Testis (tissue), 3 donors: Measurements from ENCODE around the gene CCL2. TPM values are rescaled to one million over a fixed set of nuclear protein-coding genes. Genes with fewer than 3 reads are reported as not detected.

Source experiments
- DNase-seq: peaks from one replicate; pipeline ENCODE4 v3.0.0-alpha.2; 2019
- H3K27ac ChIP-seq, 2 donors: fragments of 200-600 bp; sonication (generic); one replicate each; pipeline ENCODE4 v1.5.1; 2019
- H3K27me3 ChIP-seq: fragments of 200-600 bp; sonication (generic); one replicate; pipeline ENCODE4 v1.5.1; 2019
- H3K36me3 ChIP-seq: fragments of 200-600 bp; sonication (generic); one replicate; pipeline ENCODE4 v1.5.1; 2017; ENCODE audit warnings: low read depth; ENCODE audit errors: missing control alignments
- H3K4me1 ChIP-seq: fragments of 200-600 bp; sonication (generic); one replicate; pipeline ENCODE4 v1.5.1; 2019
- H3K4me3 ChIP-seq, 2 donors: fragments of 200-600 bp; sonication (generic); one replicate each; pipeline ENCODE4 v1.5.1; 2017 to 2019
- H3K9me3 ChIP-seq: fragments of 200-600 bp; sonication (generic); one replicate; pipeline ENCODE4 v1.5.1; 2017
- POLR2A ChIP-seq: fragments of 450-650 bp; IDR thresholded peaks from one replicate; pipeline ENCODE4 v1.6.1; 2017; ENCODE audit warnings: antibody characterized with exemption, mild to moderate bottlenecking, moderate library complexity
- WGBS, 2 donors: methylation state at CpG; one replicate each; pipeline ENCODE4 v1.1.5; 2018; 5-methylcytosine and 5-hydroxymethylcytosine counted together
- intact Hi-C: fragments of 100-400 bp; cut with DNase I; formaldehyde crosslinking; loops from one replicate; pipeline ENCODE4 v1.15.1; 2023; ENCODE audit warnings: low total_unique reads
- polyA plus RNA-seq: library from polyadenylated mRNA; stranded (reverse); fragments of 350-450 nt; fragmentation: Illumina TruSeq; extraction: RNeasy Lipid Tissue Mini Kit (QIAGEN cat#74804); gene quantifications from one replicate; pipeline ENCODE4 v1.2.3, GENCODE V29; 2014; ENCODE audit warnings: low read depth, low replicate concordance; ENCODE audit not compliant: insufficient read depth
- total RNA-seq, 2 donors: library from RNA; depleted of rRNA; stranded (reverse); fragments of >200 nt; gene quantifications; one replicate each; pipeline ENCODE4 v1.2.3, GENCODE V29; 2016
- TF ChIP-seq, protein P1 (sequence below), 3 experiments: fragments of 450-650 bp in 2 of 3; fragments of 200-600 bp in 1 of 3; sonication (generic) in 1 of 3; IDR thresholded peaks; one replicate each; pipeline ENCODE4 v1.5.1; 2016 to 2019; ENCODE audit warnings: antibody characterized with exemption in 3 of 3, mild to moderate bottlenecking in 2 of 3, moderate library complexity in 1 of 3

CCL2 gene
- total and polyA plus RNA-seq, 3 donors from 2014 or later, result 1.0 to 35.8 (median 4.4) TPM

DNA sequence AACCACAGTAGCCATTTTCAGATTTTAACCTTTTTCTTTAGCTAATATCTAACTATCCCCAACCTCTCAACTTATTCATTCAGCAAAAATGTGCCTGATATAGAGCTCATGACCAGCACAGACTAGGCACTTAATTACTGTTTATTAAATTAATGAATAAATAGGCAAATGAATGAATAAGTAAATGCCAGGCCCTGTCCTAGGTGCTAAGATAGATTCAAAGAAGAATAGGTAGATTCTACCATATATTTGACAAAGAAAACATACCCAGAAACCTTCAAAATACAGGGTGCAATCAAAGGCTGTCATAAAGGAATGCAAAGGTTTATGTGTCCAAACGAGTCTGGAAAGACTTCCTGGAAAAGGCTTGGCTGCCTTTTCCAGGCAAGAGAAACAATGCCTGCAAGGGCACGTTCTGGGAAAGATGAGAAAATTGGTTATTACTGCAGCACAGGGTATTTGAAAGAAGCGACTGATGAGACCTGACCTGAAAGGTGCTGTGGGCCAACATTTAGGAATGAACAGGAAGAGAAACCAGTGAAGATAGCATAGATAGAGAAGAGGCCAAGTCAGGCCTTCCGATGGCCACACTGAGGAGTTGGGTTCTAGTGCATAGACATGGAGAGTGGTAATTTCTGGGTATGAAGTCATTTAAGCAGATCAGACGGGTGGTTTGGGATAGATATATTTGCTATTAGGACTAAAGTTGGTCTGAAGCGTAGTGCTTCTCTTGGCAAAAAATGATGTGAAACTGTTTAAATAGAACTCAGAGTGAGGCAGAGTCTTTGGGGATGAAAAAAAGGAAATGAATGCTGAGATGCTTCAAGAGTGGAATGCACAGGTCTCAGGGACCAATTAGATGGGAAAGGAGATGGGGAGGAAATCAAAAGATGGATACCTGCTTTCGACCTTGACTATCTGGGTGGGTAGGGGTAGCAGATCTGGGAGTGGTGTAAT lies 11.4 kb upstream of the CCL2 start:
- Histone ChIP-seq H3K4me3 (no peak overlapping the region), H3K27ac (no peak overlapping the region), H3K9me3 (no peaks in the 10 kb centered on the region), H3K36me3 (no peaks in the 10 kb centered on the region), H3K27me3 (no peaks in the 10 kb centered on the region), H3K4me1 (peaks cover 20% of the 10 kb centered on the region)
- 79 to 87% methylated on average over 7 of the region's 7 CpGs for WGBS, 2 donors
- intact Hi-C loops, result no loop called here
- no peak for DNase-seq
- TF ChIP-seq POLR2A, result no peak
- TF ChIP-seq, protein P1, sequence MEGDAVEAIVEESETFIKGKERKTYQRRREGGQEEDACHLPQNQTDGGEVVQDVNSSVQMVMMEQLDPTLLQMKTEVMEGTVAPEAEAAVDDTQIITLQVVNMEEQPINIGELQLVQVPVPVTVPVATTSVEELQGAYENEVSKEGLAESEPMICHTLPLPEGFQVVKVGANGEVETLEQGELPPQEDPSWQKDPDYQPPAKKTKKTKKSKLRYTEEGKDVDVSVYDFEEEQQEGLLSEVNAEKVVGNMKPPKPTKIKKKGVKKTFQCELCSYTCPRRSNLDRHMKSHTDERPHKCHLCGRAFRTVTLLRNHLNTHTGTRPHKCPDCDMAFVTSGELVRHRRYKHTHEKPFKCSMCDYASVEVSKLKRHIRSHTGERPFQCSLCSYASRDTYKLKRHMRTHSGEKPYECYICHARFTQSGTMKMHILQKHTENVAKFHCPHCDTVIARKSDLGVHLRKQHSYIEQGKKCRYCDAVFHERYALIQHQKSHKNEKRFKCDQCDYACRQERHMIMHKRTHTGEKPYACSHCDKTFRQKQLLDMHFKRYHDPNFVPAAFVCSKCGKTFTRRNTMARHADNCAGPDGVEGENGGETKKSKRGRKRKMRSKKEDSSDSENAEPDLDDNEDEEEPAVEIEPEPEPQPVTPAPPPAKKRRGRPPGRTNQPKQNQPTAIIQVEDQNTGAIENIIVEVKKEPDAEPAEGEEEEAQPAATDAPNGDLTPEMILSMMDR (IDR thresholded peaks at IDR 0.05), result no peak

DNA sequence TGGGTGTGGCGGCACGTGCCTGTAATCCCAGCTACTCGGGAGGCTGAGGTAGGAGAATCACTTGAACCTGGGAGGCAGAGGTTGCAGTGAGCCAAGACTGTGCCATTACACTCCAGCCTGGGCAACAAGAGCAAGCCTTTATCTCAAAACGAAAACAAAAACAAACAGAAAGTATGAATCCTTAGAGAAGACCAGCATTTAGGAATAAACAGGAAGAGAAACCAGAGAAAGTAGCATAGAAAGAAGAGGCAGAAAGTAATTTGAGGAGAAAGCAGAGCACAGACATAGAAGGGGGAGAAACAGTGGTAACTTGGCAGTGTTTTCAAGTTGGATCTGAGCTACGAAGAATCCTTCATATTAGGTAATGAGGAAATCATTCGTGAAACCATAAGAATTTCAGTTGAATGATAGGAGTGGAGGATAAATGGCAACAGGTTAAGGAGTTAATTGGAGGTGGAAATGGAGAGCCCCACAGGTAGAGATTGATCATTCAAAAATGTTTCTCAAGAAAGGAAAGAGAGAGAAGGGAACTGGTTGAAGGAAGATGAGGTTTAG lies 9.7 kb upstream of the CCL2 start:
- no peak for TF ChIP-seq POLR2A
- TF ChIP-seq, protein P1 (IDR thresholded peaks at IDR 0.05), result no peak
- no peak for DNase-seq
- no peak overlapping the region for H3K27ac ChIP-seq
- no peaks in the 10 kb centered on the region for H3K27me3 ChIP-seq
- no peaks in the 10 kb centered on the region for H3K36me3 ChIP-seq
- no peak overlapping the region for H3K4me3 ChIP-seq
- WGBS, 2 donors, result 82 to 84% methylated on average over 6 of the region's 6 CpGs
- intact Hi-C loops, result no loop called here
- H3K9me3 ChIP-seq, result no peaks in the 10 kb centered on the region
- H3K4me1 ChIP-seq, result peaks cover 33% of the 10 kb centered on the region

DNA sequence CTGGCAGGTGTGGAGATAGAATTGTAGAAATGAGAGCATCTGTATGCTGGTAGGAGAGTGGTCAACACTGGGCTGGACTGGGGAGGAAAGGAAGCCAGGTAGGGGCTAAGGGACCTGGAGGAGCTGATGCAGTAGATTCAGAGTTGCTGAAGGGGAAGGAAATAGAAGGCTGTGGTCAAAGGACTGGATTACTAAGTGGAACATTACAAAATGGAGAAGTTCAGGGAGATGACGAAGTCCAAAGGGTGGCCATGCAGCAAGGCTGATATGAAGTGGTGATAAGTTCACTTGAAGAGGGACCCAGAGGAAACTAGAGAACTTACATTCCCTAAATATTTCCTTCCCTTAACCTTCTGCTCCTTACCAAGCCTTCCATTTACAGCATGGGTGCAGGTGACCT lies 8.6 kb upstream of the CCL2 start:
- intact Hi-C loops, result no loop called here
- WGBS, 2 donors, result 88 to 90% methylated on average over 1 of the region's 1 CpG
- TF ChIP-seq POLR2A, result no peak
- TF ChIP-seq, protein P1 (IDR thresholded peaks at IDR 0.05), result no peak
- no peaks in the 10 kb centered on the region for H3K9me3 ChIP-seq
- peaks cover 36% of the 10 kb centered on the region for H3K4me1 ChIP-seq
- no peak overlapping the region for H3K27ac ChIP-seq
- no peaks in the 10 kb centered on the region for H3K27me3 ChIP-seq
- H3K4me3 ChIP-seq, result no peak overlapping the region
- DNase-seq, result no peak
- no peaks in the 10 kb centered on the region for H3K36me3 ChIP-seq

DNA sequence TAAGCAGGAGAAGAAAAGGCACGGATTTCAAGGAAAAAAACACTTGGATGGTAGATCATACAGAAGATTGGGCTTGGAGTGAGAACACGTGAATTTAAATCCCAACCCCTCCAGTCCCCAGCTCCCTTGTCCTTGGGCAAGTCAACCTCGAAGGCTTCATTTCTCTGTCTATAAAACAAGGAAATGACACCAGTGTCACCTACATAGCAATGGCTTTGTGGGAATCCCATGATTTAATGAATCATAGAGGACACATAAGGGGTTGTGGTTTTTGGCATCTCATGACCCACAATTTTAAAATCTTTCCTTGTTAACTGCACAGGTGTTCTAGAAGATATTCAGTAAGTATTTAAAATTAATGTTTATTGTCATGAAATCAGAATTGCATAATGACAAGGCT lies 8.2 kb upstream of the CCL2 start:
- peaks cover 40% of the 10 kb centered on the region for H3K4me1 ChIP-seq

More for the DNA sequence above, 8.2 kb upstream of the CCL2 start:
- 77 to 84% methylated on average over 3 of the region's 3 CpGs for WGBS, 2 donors
- Histone ChIP-seq H3K27ac (no peak overlapping the region), H3K27me3 (no peaks in the 10 kb centered on the region), H3K36me3 (no peaks in the 10 kb centered on the region), H3K4me3 (no peak overlapping the region), H3K9me3 (no peaks in the 10 kb centered on the region)
- intact Hi-C loops, result no loop called here
- DNase-seq, result no peak
- no peak for TF ChIP-seq POLR2A
- TF ChIP-seq, protein P1 (IDR thresholded peaks at IDR 0.05), result no peak
